ENCODE measurements around the gene UBE4B.

GRCh38 chr1:10085076-10085475, 52.3 kb downstream of the UBE4B start:
- TF ChIP-seq ZNF800 (CRISPR knock-in tag; IDR thresholded peaks at IDR 0.05) = no peak
- TF ChIP-seq ZNF639 (CRISPR knock-in tag; conservative IDR thresholded peaks at IDR 0.05) = no peak
- no peak for TF ChIP-seq NR2F2 (IDR thresholded peaks at IDR 0.05; ENCODE audit: borderline replicate concordance, low read depth)
- TF ChIP-seq ATAD3A (CRISPR knock-in tag; IDR thresholded peaks at IDR 0.05) = no peak
- TF ChIP-seq RXRA (CRISPR knock-in tag; IDR thresholded peaks at IDR 0.05) = no peak
- TF ChIP-seq CTCF (CRISPR knock-in tag; IDR thresholded peaks at IDR 0.05) = no peak
- TF ChIP-seq ZNF883 (CRISPR knock-in tag; IDR thresholded peaks at IDR 0.05; ENCODE audit: not compliant biosample characterization) = no peak
- no peak for TF ChIP-seq ZSCAN21 (CRISPR knock-in tag; IDR thresholded peaks at IDR 0.05; ENCODE audit: borderline replicate concordance)
- TF ChIP-seq CEBPB (IDR thresholded peaks at IDR 0.05; ENCODE audit: borderline replicate concordance, low read depth, low read length) = no peak
- TF ChIP-seq RCOR2 (CRISPR knock-in tag; IDR thresholded peaks at IDR 0.05) = no peak
- no peak for TF ChIP-seq ZBTB1 (CRISPR knock-in tag; IDR thresholded peaks at IDR 0.05; ENCODE audit: borderline replicate concordance)

All from HepG2 (cell line).